Body of pancreas (tissue), 4 donors: Measurements from ENCODE around the gene CSTPP1.

ENCODE experiments used
- POLR2A ChIP-seq, 3 donors: fragments of 450-650 bp; IDR thresholded peaks; one replicate each; pipeline ENCODE4 v1.6.1; 2016; ENCODE audit warnings: antibody characterized with exemption in 3 of 3, mild to moderate bottlenecking in 2 of 3
- TF ChIP-seq, protein P1 (sequence below), 7 experiments: fragments of 450-650 bp in 4 of 7; fragments of 200-600 bp in 3 of 7; sonication (generic) in 3 of 7; IDR thresholded peaks; one replicate each; pipeline ENCODE4 v1.5.1; 2016 to 2019; ENCODE audit warnings: antibody characterized with exemption in 7 of 7

DNA sequence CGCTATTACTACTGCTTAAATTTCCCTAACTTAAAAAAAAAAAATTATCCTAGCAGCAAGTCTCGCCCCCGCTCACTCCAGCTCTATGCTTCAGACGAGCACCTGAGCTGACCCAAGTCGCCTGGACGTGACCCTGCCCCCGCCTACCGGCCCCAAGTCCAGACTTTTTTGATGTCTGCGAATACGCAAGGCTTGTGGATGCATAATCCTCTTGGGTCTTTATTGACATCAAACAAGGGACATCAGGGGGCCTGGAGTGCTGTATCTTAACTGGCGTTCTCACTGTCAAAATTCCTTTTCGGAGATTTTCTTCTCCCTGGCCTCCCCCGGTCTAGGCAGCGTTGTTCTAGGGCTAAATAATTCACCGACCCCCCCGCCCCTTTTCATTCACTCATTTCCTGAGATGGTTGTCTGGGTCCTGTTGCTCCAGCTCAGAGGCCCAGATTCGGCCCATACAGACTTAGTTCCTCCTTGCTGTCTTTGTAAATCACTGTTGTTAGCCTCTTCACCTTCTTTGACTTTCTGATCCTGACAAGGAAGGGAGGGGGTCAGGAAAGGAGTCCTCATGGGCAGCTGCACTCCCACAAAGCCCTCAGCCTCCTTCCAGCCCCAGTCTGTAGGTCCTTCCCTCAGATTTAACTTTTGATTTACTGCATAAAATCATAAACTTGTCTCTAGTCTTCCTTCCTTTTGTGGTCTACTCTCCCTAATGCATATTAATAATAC lies 17.6 kb upstream of the CSTPP1 start:
- TF ChIP-seq, protein P1, sequence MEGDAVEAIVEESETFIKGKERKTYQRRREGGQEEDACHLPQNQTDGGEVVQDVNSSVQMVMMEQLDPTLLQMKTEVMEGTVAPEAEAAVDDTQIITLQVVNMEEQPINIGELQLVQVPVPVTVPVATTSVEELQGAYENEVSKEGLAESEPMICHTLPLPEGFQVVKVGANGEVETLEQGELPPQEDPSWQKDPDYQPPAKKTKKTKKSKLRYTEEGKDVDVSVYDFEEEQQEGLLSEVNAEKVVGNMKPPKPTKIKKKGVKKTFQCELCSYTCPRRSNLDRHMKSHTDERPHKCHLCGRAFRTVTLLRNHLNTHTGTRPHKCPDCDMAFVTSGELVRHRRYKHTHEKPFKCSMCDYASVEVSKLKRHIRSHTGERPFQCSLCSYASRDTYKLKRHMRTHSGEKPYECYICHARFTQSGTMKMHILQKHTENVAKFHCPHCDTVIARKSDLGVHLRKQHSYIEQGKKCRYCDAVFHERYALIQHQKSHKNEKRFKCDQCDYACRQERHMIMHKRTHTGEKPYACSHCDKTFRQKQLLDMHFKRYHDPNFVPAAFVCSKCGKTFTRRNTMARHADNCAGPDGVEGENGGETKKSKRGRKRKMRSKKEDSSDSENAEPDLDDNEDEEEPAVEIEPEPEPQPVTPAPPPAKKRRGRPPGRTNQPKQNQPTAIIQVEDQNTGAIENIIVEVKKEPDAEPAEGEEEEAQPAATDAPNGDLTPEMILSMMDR (IDR thresholded peaks at IDR 0.05), result no peak
- TF ChIP-seq POLR2A (IDR thresholded peaks at IDR 0.05), result no peak
